Osteoblast (primary cell): ENCODE results near the gene OSBPL6. TPM values are rescaled to one million over a fixed set of nuclear protein-coding genes. Genes with fewer than 3 reads are reported as not detected.

ENCODE experiments used
- DNase-seq: peaks from one replicate; pipeline ENCODE4 v3.0.0; 2011; ENCODE audit warnings: low spot score, mixed read lengths; ENCODE audit not compliant: insufficient read length; ENCODE audit errors: missing footprints
- H2AFZ ChIP-seq: 2 replicates; pipeline ENCODE4 v1.6.0; 2011; ENCODE audit warnings: mild to moderate bottlenecking, low read length
- H3K27ac ChIP-seq: 2 replicates; pipeline ENCODE4 v1.5.1; 2011; ENCODE audit warnings: mild to moderate bottlenecking, low read depth, low read length, moderate library complexity
- H3K27me3 ChIP-seq: 2 replicates; pipeline ENCODE4 v1.6.0; 2012; ENCODE audit warnings: mild to moderate bottlenecking, control low read depth, inconsistent platforms, low read length, moderate library complexity; ENCODE audit not compliant: insufficient read depth
- H3K36me3 ChIP-seq: 2 replicates; pipeline ENCODE4 v1.5.1; 2011; ENCODE audit warnings: mild to moderate bottlenecking, low read length, control low read depth, moderate library complexity; ENCODE audit not compliant: insufficient read depth
- H3K4me1 ChIP-seq: 2 replicates; pipeline ENCODE4 v1.5.1; 2011; ENCODE audit warnings: mild to moderate bottlenecking, low read length, control low read depth, moderate library complexity; ENCODE audit not compliant: insufficient read depth
- H3K4me2 ChIP-seq: 2 replicates; pipeline ENCODE4 v1.6.0; 2011; ENCODE audit warnings: mild to moderate bottlenecking, low read length; ENCODE audit not compliant: insufficient read depth
- H3K4me3 ChIP-seq: fragments of 200-600 bp; sonication (generic); 3 replicates; pipeline ENCODE4 v1.5.1; 2012; ENCODE audit warnings: mild to moderate bottlenecking, low read length, inconsistent platforms; ENCODE audit not compliant: insufficient read depth
- H3K79me2 ChIP-seq: 2 replicates; pipeline ENCODE4 v1.6.0; 2012; ENCODE audit warnings: mild to moderate bottlenecking, low read length, control low read depth, inconsistent platforms; ENCODE audit not compliant: insufficient read depth
- H3K9me3 ChIP-seq: 2 replicates; pipeline ENCODE4 v1.5.1; 2011; ENCODE audit warnings: low read depth, low read length, control low read depth
- H4K20me1 ChIP-seq: 2 replicates; pipeline ENCODE4 v1.6.0; 2012; ENCODE audit warnings: mild to moderate bottlenecking, low read length, control low read depth; ENCODE audit not compliant: insufficient read depth
- total RNA-seq: library from RNA; depleted of rRNA; stranded (reverse); fragments of >200 nt; gene quantifications from 2 replicates; pipeline ENCODE4 v1.2.3, GENCODE V29; 2012
- TF ChIP-seq, protein P1 (sequence below): IDR thresholded peaks from 2 replicates; pipeline ENCODE4 v1.5.1; 2011; ENCODE audit warnings: mild to moderate bottlenecking, low read depth, low read length, moderate library complexity; ENCODE audit errors: extremely low read depth

Gene OSBPL6
- total RNA-seq, 1 donor: 5.4 TPM

DNA sequence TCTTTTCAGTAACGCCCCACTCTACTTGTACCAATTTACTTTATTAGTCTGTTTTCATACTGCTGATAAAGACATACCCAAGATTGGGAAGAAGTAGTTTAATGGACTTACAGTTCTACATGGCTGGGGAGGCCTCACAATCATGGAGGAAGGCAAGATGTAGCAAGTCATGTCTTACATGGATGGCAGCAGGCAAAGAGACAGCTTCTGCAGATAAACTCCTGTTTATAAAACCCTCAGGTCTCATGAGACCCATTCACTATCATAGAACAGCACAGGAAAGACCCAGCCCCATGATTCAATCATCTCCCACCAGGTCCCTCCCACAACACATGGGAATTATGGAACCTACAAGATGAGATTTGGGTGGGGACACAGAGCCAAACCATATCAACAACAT is 38.8 kb upstream of the OSBPL6 start:
- H3K4me1 ChIP-seq: no peaks in the 10 kb centered on the region
- H3K36me3 ChIP-seq: no peaks in the 10 kb centered on the region
- no peak overlapping the region for H3K27ac ChIP-seq
- no peak overlapping the region for H3K4me3 ChIP-seq
- no peaks in the 10 kb centered on the region for H3K27me3 ChIP-seq
- H3K79me2 ChIP-seq: no peaks in the 10 kb centered on the region
- H3K4me2 ChIP-seq: no peak overlapping the region
- no peak for DNase-seq
- H4K20me1 ChIP-seq: no peaks in the 10 kb centered on the region
- no peaks in the 10 kb centered on the region for H3K9me3 ChIP-seq
- H2AFZ ChIP-seq: no peak overlapping the region
- TF ChIP-seq, protein P1, sequence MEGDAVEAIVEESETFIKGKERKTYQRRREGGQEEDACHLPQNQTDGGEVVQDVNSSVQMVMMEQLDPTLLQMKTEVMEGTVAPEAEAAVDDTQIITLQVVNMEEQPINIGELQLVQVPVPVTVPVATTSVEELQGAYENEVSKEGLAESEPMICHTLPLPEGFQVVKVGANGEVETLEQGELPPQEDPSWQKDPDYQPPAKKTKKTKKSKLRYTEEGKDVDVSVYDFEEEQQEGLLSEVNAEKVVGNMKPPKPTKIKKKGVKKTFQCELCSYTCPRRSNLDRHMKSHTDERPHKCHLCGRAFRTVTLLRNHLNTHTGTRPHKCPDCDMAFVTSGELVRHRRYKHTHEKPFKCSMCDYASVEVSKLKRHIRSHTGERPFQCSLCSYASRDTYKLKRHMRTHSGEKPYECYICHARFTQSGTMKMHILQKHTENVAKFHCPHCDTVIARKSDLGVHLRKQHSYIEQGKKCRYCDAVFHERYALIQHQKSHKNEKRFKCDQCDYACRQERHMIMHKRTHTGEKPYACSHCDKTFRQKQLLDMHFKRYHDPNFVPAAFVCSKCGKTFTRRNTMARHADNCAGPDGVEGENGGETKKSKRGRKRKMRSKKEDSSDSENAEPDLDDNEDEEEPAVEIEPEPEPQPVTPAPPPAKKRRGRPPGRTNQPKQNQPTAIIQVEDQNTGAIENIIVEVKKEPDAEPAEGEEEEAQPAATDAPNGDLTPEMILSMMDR: no peak

DNA sequence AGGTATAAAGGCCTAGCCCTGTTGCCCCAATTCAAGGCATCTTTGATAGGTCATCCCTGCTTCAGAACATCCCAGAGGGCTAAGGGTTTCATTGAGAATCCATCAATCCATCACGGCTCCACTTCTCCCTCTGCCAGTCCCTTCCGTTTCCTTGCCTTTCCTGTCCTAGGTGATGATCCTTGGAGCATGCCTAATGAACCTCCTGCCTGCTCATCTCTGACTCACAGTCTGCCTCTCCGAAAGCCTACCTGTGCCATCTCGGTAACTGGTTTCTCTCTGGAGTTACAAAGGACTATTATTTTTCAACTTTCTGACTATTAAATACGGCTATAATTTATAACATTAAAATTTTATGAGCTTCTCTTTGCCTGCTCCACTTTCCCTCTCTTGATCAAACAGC is 36.7 kb upstream of the OSBPL6 start:
- TF ChIP-seq, protein P1: no peak
- Histone ChIP-seq H3K4me3 (no peak overlapping the region), H3K27ac (no peak overlapping the region), H3K4me1 (no peaks in the 10 kb centered on the region), H3K36me3 (no peaks in the 10 kb centered on the region), H3K4me2 (no peak overlapping the region), H3K27me3 (no peaks in the 10 kb centered on the region), H4K20me1 (no peaks in the 10 kb centered on the region), H2AFZ (no peak overlapping the region), H3K9me3 (no peaks in the 10 kb centered on the region), H3K79me2 (no peaks in the 10 kb centered on the region)
- DNase-seq: no peak

DNA sequence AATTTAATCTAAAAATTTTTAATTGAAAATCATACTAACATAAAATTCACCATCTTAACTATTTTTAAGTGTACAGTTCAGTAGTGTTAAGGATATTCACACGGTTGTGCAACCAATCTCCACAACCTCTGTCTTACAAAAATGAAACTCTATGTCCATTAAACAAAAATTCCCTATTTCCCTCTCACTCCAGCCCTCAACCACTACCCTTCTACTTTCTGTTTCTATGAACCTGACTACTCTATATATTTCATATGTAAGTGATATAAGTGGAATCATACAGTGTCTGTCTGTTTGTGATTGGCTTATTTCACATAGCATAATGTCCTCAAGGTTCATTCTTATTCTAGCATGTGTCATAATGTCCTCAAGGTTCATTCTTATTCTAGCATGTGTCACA is 34.3 kb upstream of the OSBPL6 start:
- Histone ChIP-seq H3K9me3 (no peaks in the 10 kb centered on the region), H3K27me3 (no peaks in the 10 kb centered on the region), H3K27ac (no peak overlapping the region), H3K79me2 (no peaks in the 10 kb centered on the region), H3K36me3 (no peaks in the 10 kb centered on the region), H3K4me1 (peaks cover 5% of the 10 kb centered on the region), H2AFZ (no peak overlapping the region), H4K20me1 (no peaks in the 10 kb centered on the region), H3K4me3 (no peak overlapping the region), H3K4me2 (no peak overlapping the region)
- TF ChIP-seq, protein P1: no peak
- no peak for DNase-seq

DNA sequence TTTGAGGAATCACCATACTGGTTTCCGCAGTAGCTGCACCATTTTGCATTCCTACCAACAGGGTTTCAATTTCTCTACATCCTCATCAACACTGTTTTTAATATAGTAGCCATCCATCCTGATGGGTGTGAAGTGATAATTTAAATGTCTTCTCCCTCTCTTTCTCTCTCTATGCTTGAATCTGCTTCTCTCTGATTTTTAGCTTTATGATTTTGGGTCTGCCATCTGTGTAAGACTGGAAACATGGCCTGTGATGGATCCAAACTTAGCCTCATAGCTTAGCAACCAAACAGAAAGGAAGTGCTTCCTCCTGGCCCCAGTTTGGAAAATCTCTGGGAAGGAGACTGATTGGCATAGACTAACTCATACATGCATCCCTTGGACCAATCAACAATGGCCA is 33.7 kb upstream of the OSBPL6 start:
- no peak overlapping the region for H3K4me2 ChIP-seq
- H4K20me1 ChIP-seq: no peaks in the 10 kb centered on the region
- no peak for DNase-seq
- no peak overlapping the region for H3K4me3 ChIP-seq
- H3K36me3 ChIP-seq: no peaks in the 10 kb centered on the region
- H2AFZ ChIP-seq: no peak overlapping the region
- H3K27ac ChIP-seq: no peak overlapping the region
- TF ChIP-seq, protein P1: no peak
- no peaks in the 10 kb centered on the region for H3K9me3 ChIP-seq
- peaks cover 5% of the 10 kb centered on the region for H3K4me1 ChIP-seq
- H3K27me3 ChIP-seq: no peaks in the 10 kb centered on the region
- H3K79me2 ChIP-seq: no peaks in the 10 kb centered on the region
